HCT116 (cell line): ENCODE results near the gene RIMS1. TPM values are rescaled to one million over a fixed set of nuclear protein-coding genes. Genes with fewer than 3 reads are reported as not detected.

ENCODE experiments used
- ATAC-seq: fragments of 200-7000 bp; cut with Tn5 transposase; 2 replicates; pipeline ENCODE4 v1.9.1; 2020; ENCODE audit warnings: mild to moderate bottlenecking, moderate library complexity
- BruUV-seq: library from RNA; stranded (reverse); fragments of 400-500 nt; replicated peaks from 2 replicates; lab custom pipeline; 2021; lab: Mats Ljungman, UMichigan
- CTCF ChIA-PET: fragments of 300-600 bp; sonication (Branson Sonifier 250); formaldehyde crosslinking; loops from one replicate; lab custom pipeline; 2021; ENCODE audit warnings: antibody characterized with exemption; lab: Charles Lee
- POLR2A ChIA-PET: fragments of 300-600, 350-600 bp; sonication (Branson Sonifier 250); formaldehyde crosslinking; loops from one replicate; lab custom pipeline; 2021; ENCODE audit warnings: antibody characterized with exemption; lab: Charles Lee
- RAD21 ChIA-PET, 2 experiments: fragments of 300-600 bp; sonication (Branson Sonifier 250); formaldehyde crosslinking; loops; one replicate each; lab custom pipeline; 2023; ENCODE audit warnings: low total read pairs in 2 of 2; ENCODE audit not compliant: uncharacterized antibody in 2 of 2, unreplicated experiment in 2 of 2, low non-redundant PET in 1 of 2; lab: Charles Lee
- DNase-seq: peaks from one replicate; pipeline ENCODE4 v3.0.0-alpha.2; 2010; ENCODE audit warnings: low read depth, low spot score
- H2AFZ ChIP-seq: fragments of 200-600 bp; shearing (Covaris generic), sonication (generic); 2 replicates; pipeline ENCODE4 v1.6.1; 2017; ENCODE audit warnings: low read depth, mixed run types, mixed read lengths, antibody characterized with exemption, low read length; ENCODE audit not compliant: poor library complexity, severe bottlenecking
- H3K27ac ChIP-seq: 2 replicates; pipeline ENCODE4 v1.5.1; 2012; ENCODE audit warnings: low read depth, low read length
- H3K27me3 ChIP-seq: fragments of 200-600 bp; sonication (generic); 2 replicates; pipeline ENCODE4 v1.6.1; 2016; ENCODE audit warnings: mixed run types, low read length, mixed read lengths; ENCODE audit not compliant: insufficient read depth
- H3K36me3 ChIP-seq, 2 experiments: fragments of 200-500 bp in 1 of 2; fragments of 200-600 bp in 1 of 2; sonication (Bioruptor generic) in 1 of 2; sonication (generic) in 1 of 2; 2 replicates each; pipeline versions ENCODE4 v1.5.1 to v1.6.1; 2014 to 2016; ENCODE audit warnings: low read length in 2 of 2, inconsistent platforms in 1 of 2, mixed read lengths in 1 of 2, mixed run types in 1 of 2; ENCODE audit not compliant: insufficient read depth in 2 of 2, control insufficient read depth in 1 of 2
- H3K4me1 ChIP-seq, 2 experiments: fragments of 200-600 bp in 1 of 2; sonication (generic) in 1 of 2; 2 replicates each; pipeline versions ENCODE4 v1.5.1 to v1.6.1; 2012 to 2017; ENCODE audit warnings: low read length in 2 of 2, inconsistent platforms in 1 of 2, mild to moderate bottlenecking in 1 of 2, mixed read lengths in 1 of 2, mixed run types in 1 of 2, moderate library complexity in 1 of 2; ENCODE audit not compliant: insufficient read depth in 2 of 2, control insufficient read depth in 1 of 2
- H3K4me2 ChIP-seq: fragments of 200-600 bp; sonication (generic); 2 replicates; pipeline ENCODE4 v1.6.1; 2017; ENCODE audit warnings: mixed run types, low read length, mixed read lengths
- H3K4me3 ChIP-seq, 2 experiments: fragments of 200-600 bp in 1 of 2; sonication (generic) in 1 of 2; replicated peaks in 1 of 2; 2 replicates each; pipeline ENCODE4 v1.5.1; 2011 to 2016; ENCODE audit warnings: low read length in 2 of 2, control low read depth in 1 of 2, low read depth in 1 of 2, mild to moderate bottlenecking in 1 of 2, mixed read lengths in 1 of 2, mixed run types in 1 of 2
- H3K79me2 ChIP-seq: fragments of 200-600 bp; sonication (generic); 2 replicates; pipeline ENCODE4 v1.6.1; 2017; ENCODE audit warnings: mild to moderate bottlenecking, mixed run types, low read length, moderate library complexity, mixed read lengths; ENCODE audit not compliant: insufficient read depth
- H3K9ac ChIP-seq: fragments of 200-600 bp; sonication (generic); 2 replicates; pipeline ENCODE4 v1.6.1; 2016; ENCODE audit warnings: low read length, mixed read lengths
- H3K9me2 ChIP-seq: fragments of 200-600 bp; sonication (generic), shearing (Covaris generic); 2 replicates; pipeline ENCODE4 v1.6.1; 2017; ENCODE audit warnings: mixed run types, mild to moderate bottlenecking, moderate library complexity; ENCODE audit not compliant: insufficient read depth
- H3K9me3 ChIP-seq, 2 experiments: fragments of 200-500 bp in 1 of 2; fragments of 200-600 bp in 1 of 2; sonication (Bioruptor generic) in 1 of 2; sonication (generic) in 1 of 2; 2 replicates each; pipeline ENCODE4 v1.6.1; 2014 to 2017; ENCODE audit warnings: low read length in 2 of 2, mixed read lengths in 2 of 2, inconsistent platforms in 1 of 2, low read depth in 1 of 2, mild to moderate bottlenecking in 1 of 2, mixed run types in 1 of 2, moderate library complexity in 1 of 2; ENCODE audit not compliant: control insufficient read depth in 1 of 2, insufficient read depth in 1 of 2
- H4K20me1 ChIP-seq: fragments of 200-600 bp; sonication (generic), shearing (Covaris generic); 2 replicates; pipeline ENCODE4 v1.6.1; 2017; ENCODE audit warnings: mixed run types, mild to moderate bottlenecking, moderate library complexity; ENCODE audit not compliant: insufficient read depth
- CBX3 ChIP-seq: IDR thresholded peaks from 2 replicates; pipeline ENCODE4 v1.6.1; 2012; ENCODE audit warnings: low read depth
- EGR1 ChIP-seq: IDR thresholded peaks from 2 replicates; pipeline ENCODE4 v1.6.1; 2012; ENCODE audit warnings: low read depth
- EZH2 ChIP-seq: fragments of 200-600 bp; sonication (generic); IDR thresholded peaks from 2 replicates; pipeline ENCODE4 v1.6.1; 2017; ENCODE audit warnings: antibody characterized with exemption, mixed run types
- EZH2phosphoT487 ChIP-seq: fragments of 200-600 bp; IDR thresholded peaks from 2 replicates; pipeline ENCODE4 v1.6.1; 2018; ENCODE audit warnings: antibody characterized with exemption, borderline replicate concordance
- POLR2AphosphoS5 ChIP-seq: IDR thresholded peaks from 2 replicates; pipeline ENCODE4 v1.6.1; 2011; ENCODE audit warnings: mild to moderate bottlenecking, low read depth, low read length, moderate library complexity
- RAD21 ChIP-seq: IDR thresholded peaks from 2 replicates; pipeline ENCODE4 v1.6.1; 2012; ENCODE audit warnings: low read depth, mild to moderate bottlenecking
- YY1 ChIP-seq: IDR thresholded peaks from 2 replicates; pipeline ENCODE4 v1.6.1; 2011; ENCODE audit warnings: low read length, low read depth, moderate library complexity, mild to moderate bottlenecking; ENCODE audit not compliant: insufficient replicate concordance; ENCODE audit errors: extremely low read depth
- intact Hi-C: fragments of 100-400 bp; cut with micrococcal nuclease; formaldehyde crosslinking; loops from 2 replicates; pipeline ENCODE4 v1.10.0; 2022
- total RNA-seq: library from RNA; stranded (reverse); gene quantifications from one replicate; pipeline ENCODE4 v1.2.1, GENCODE V29; 2021; ENCODE audit not compliant: unreplicated experiment
- TF ChIP-seq, protein P1 (sequence below): IDR thresholded peaks from 2 replicates; pipeline ENCODE4 v1.6.1; 2012; ENCODE audit warnings: low read depth
- TF ChIP-seq, protein P2 (sequence below): IDR thresholded peaks from 2 replicates; pipeline ENCODE4 v1.6.1; 2012

The RIMS1 gene
- total RNA-seq, 1 experiment from 2014 or later, result not detected

GRCh38 chr6:71929047-71929446 lies 42.7 kb downstream of the RIMS1 start:
- intact Hi-C loops, result no loop called here

DNA sequence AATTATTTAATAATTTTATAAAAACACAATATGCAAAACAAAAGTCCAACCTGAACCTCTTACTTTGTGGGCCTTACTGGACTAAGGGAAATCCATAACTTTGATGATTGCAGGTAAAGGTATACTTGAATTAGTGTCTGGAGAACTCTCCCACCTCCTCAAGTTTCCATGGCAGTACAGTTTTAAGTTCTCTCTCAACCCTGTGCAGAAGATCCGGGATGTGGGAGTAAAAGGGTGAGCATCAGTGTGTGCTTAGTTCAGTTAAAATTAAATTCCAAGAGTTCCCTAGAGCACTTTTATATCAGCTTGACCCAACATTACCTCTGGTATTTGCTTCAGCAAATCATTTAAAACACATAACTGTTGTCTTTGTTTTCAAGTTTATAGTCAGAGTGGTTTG lies 47.5 kb downstream of the RIMS1 start:
- ATAC-seq (no peak), DNase-seq (no peak)
- H3K4me2 ChIP-seq, result no peak overlapping the region
- H3K79me2 ChIP-seq, result no peaks in the 10 kb centered on the region
- CTCF ChIA-PET, result no interaction called here
- H3K9me2 ChIP-seq, result no peaks in the 10 kb centered on the region
- intact Hi-C loops, result no loop called here
- no peaks in the 10 kb centered on the region for H3K36me3 ChIP-seq
- no peak overlapping the region for H3K27ac ChIP-seq
- no TSS peak for BruUV-seq
- no peaks in the 10 kb centered on the region; a peak in 1 of 4 replicates for H3K9me3 ChIP-seq
- no peaks in the 10 kb centered on the region for H4K20me1 ChIP-seq
- no peak overlapping the region for H2AFZ ChIP-seq
- H3K9ac ChIP-seq, result no peak overlapping the region
- RAD21 ChIA-PET, result no interaction called here
- POLR2A ChIA-PET, result no interaction called here
- H3K27me3 ChIP-seq, result no peaks in the 10 kb centered on the region
- H3K4me3 ChIP-seq, result no peak overlapping the region
- H3K4me1 ChIP-seq, result no peaks in the 10 kb centered on the region
- TF ChIP-seq CBX3, result no peak
- no peak for TF ChIP-seq EZH2phosphoT487
- TF ChIP-seq, protein P1, sequence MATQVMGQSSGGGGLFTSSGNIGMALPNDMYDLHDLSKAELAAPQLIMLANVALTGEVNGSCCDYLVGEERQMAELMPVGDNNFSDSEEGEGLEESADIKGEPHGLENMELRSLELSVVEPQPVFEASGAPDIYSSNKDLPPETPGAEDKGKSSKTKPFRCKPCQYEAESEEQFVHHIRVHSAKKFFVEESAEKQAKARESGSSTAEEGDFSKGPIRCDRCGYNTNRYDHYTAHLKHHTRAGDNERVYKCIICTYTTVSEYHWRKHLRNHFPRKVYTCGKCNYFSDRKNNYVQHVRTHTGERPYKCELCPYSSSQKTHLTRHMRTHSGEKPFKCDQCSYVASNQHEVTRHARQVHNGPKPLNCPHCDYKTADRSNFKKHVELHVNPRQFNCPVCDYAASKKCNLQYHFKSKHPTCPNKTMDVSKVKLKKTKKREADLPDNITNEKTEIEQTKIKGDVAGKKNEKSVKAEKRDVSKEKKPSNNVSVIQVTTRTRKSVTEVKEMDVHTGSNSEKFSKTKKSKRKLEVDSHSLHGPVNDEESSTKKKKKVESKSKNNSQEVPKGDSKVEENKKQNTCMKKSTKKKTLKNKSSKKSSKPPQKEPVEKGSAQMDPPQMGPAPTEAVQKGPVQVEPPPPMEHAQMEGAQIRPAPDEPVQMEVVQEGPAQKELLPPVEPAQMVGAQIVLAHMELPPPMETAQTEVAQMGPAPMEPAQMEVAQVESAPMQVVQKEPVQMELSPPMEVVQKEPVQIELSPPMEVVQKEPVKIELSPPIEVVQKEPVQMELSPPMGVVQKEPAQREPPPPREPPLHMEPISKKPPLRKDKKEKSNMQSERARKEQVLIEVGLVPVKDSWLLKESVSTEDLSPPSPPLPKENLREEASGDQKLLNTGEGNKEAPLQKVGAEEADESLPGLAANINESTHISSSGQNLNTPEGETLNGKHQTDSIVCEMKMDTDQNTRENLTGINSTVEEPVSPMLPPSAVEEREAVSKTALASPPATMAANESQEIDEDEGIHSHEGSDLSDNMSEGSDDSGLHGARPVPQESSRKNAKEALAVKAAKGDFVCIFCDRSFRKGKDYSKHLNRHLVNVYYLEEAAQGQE, result no peak
- TF ChIP-seq, protein P2, sequence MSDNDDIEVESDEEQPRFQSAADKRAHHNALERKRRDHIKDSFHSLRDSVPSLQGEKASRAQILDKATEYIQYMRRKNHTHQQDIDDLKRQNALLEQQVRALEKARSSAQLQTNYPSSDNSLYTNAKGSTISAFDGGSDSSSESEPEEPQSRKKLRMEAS, result no peak
- no peak for TF ChIP-seq POLR2AphosphoS5
- TF ChIP-seq EZH2, result no peak
- TF ChIP-seq YY1, result no peak

More at GRCh38 chr6:71929047-71929446, 42.7 kb downstream of the RIMS1 start:
- CTCF ChIA-PET, result no interaction called here
- H3K36me3 ChIP-seq, result no peaks in the 10 kb centered on the region
- ATAC-seq (no peak), DNase-seq (no peak)
- no peak overlapping the region for H3K4me3 ChIP-seq
- H3K4me2 ChIP-seq, result no peak overlapping the region
- no peaks in the 10 kb centered on the region for H3K9me2 ChIP-seq
- H3K4me1 ChIP-seq, result no peaks in the 10 kb centered on the region
- TF ChIP-seq RAD21, result no peak
- no peak for TF ChIP-seq EGR1
- POLR2A ChIA-PET, result no interaction called here
- no TSS peak for BruUV-seq
- H2AFZ ChIP-seq, result no peak overlapping the region
- H3K9me3 ChIP-seq, result peaks cover 0 to 6% of the 10 kb centered on the region in 2 experiments; a peak in 1 of 4 replicates
- no peaks in the 10 kb centered on the region for H4K20me1 ChIP-seq
- H3K27me3 ChIP-seq, result no peaks in the 10 kb centered on the region
- no peaks in the 10 kb centered on the region for H3K79me2 ChIP-seq
- RAD21 ChIA-PET, result no interaction called here
- no peak overlapping the region for H3K9ac ChIP-seq
- no peak overlapping the region for H3K27ac ChIP-seq
